Measurements from ENCODE around the gene NEDD4. TPM values are rescaled to one million over a fixed set of nuclear protein-coding genes. Genes with fewer than 3 reads are reported as not detected.

Gene NEDD4
- polyA plus RNA-seq, 2 of the 4 experiments (the other 2 are of a cell fraction): 56.4 to 78.8 TPM

DNA sequence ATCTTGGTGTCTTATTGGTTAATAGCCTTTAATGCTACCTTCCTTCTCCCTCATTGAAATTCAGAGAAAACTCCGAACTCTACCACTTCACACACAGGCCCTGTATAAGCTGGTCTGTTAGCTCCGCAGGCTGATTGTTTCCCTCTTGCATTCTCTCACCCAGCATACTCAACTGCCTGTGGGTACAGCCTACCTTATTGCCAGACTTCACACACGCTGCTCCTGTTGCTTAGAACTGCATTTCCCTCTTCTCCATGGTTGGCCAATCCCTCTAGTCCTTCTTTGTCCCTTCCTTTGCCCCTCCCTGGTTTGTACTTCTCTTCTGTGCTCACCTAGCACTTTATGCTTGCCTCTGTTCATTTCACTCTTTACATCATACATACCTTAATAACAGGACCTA is 157.5 kb downstream of the NEDD4 start:
- DNase-seq (ENCODE audit: low read depth in 1 of 2, low spot score in 1 of 2): no peak
- TF ChIP-seq GATA3 (IDR thresholded peaks at IDR 0.05; ENCODE audit: borderline replicate concordance) (no peak), RNF2 (IDR thresholded peaks at IDR 0.05; ENCODE audit: borderline replicate concordance, low read depth) (no peak), CBX2 (IDR thresholded peaks at IDR 0.05; ENCODE audit: borderline replicate concordance, low read depth) (no peak), EHMT2 (IDR thresholded peaks at IDR 0.05; ENCODE audit: low read depth) (no peak), FOXS1 (CRISPR knock-in tag; IDR thresholded peaks at IDR 0.05) (no peak), CHD4 (IDR thresholded peaks at IDR 0.05; ENCODE audit: borderline replicate concordance) (no peak), MAFK (IDR thresholded peaks at IDR 0.05; ENCODE audit: partially characterized antibody) (no peak)
- TF ChIP-seq, protein P1, sequence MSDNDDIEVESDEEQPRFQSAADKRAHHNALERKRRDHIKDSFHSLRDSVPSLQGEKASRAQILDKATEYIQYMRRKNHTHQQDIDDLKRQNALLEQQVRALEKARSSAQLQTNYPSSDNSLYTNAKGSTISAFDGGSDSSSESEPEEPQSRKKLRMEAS (IDR thresholded peaks at IDR 0.05): no peak
- TF ChIP-seq, protein P2, sequence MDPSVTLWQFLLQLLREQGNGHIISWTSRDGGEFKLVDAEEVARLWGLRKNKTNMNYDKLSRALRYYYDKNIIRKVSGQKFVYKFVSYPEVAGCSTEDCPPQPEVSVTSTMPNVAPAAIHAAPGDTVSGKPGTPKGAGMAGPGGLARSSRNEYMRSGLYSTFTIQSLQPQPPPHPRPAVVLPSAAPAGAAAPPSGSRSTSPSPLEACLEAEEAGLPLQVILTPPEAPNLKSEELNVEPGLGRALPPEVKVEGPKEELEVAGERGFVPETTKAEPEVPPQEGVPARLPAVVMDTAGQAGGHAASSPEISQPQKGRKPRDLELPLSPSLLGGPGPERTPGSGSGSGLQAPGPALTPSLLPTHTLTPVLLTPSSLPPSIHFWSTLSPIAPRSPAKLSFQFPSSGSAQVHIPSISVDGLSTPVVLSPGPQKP (IDR thresholded peaks at IDR 0.05; ENCODE audit: low read depth, low read length): no peak
- TF ChIP-seq, protein P3, sequence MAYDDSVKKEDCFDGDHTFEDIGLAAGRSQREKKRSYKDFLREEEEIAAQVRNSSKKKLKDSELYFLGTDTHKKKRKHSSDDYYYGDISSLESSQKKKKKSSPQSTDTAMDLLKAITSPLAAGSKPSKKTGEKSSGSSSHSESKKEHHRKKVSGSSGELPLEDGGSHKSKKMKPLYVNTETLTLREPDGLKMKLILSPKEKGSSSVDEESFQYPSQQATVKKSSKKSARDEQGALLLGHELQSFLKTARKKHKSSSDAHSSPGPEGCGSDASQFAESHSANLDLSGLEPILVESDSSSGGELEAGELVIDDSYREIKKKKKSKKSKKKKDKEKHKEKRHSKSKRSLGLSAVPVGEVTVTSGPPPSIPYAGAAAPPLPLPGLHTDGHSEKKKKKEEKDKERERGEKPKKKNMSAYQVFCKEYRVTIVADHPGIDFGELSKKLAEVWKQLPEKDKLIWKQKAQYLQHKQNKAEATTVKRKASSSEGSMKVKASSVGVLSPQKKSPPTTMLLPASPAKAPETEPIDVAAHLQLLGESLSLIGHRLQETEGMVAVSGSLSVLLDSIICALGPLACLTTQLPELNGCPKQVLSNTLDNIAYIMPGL (CRISPR knock-in tag; IDR thresholded peaks at IDR 0.05; ENCODE audit: borderline replicate concordance): no peak
- ATAC-seq: 0 out of 6 replicates have a peak, but pooled peaks of 1 of the 2 experiments have one; percentile 15
- no peak overlapping the region for H3K27ac ChIP-seq
- H3K9me3 ChIP-seq: no peaks in the 10 kb centered on the region
- ChIA-PET CTCF (interaction anchor here (1.7 to 2.5 kb wide), 2 partner anchors 9 to 36 kb away, joined by 4 to 14 read pairs; no protein-coding TSS in a partner anchor), POLR2A (no interaction called here)
- H3K4me2 ChIP-seq: no peak overlapping the region
- FAIRE-seq: no peak
- H3K4me3 ChIP-seq: no peak overlapping the region
- H3K4me1 ChIP-seq: no peaks in the 10 kb centered on the region
- WGBS (ENCODE audit: missing lambda C conversion rate): 97% methylated on average over 3 of the region's 3 CpGs

DNA sequence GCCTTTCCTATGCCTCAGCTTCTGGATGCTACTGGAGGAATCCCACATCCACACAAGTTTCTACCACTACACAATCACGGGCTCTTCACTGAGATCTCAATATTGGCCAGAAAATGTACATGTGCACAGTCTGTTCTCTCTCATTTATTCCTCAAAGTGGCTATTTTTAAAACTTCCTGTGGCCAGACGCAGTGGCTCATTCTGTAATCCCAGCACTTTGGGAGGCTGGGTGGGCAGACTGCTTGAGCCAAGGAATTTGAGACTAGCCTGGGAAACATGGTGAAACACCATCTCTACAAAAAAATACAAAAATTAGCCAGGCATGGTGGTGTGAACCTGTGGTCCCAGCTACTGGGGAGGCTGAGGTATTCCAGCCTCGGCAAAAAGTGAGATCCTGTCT is 159.1 kb downstream of the NEDD4 start:
- ATAC-seq: no peak
- WGBS (ENCODE audit: missing lambda C conversion rate): 94% methylated on average over 3 of the region's 3 CpGs
- Histone ChIP-seq H3K4me1 (no peaks in the 10 kb centered on the region), H3K4me3 (no peak overlapping the region), H3K27ac (no peak overlapping the region), H3K9me3 (no peaks in the 10 kb centered on the region), H3K4me2 (no peak overlapping the region)
- no peak for FAIRE-seq
- no peak for DNase-seq (ENCODE audit: low read depth in 1 of 2, low spot score in 1 of 2)
- CTCF ChIA-PET: interaction anchor here (1.0 to 2.5 kb wide), 3 partner anchors 9 to 188 kb away, joined by 3 to 14 read pairs (median 3); no protein-coding TSS in a partner anchor
- TF ChIP-seq MAFK (IDR thresholded peaks at IDR 0.05; ENCODE audit: partially characterized antibody): no peak
- TF ChIP-seq SREBF2 (IDR thresholded peaks at IDR 0.05): no peak
- no peak for TF ChIP-seq RARB (CRISPR knock-in tag; IDR thresholded peaks at IDR 0.05)
- TF ChIP-seq, protein P4, sequence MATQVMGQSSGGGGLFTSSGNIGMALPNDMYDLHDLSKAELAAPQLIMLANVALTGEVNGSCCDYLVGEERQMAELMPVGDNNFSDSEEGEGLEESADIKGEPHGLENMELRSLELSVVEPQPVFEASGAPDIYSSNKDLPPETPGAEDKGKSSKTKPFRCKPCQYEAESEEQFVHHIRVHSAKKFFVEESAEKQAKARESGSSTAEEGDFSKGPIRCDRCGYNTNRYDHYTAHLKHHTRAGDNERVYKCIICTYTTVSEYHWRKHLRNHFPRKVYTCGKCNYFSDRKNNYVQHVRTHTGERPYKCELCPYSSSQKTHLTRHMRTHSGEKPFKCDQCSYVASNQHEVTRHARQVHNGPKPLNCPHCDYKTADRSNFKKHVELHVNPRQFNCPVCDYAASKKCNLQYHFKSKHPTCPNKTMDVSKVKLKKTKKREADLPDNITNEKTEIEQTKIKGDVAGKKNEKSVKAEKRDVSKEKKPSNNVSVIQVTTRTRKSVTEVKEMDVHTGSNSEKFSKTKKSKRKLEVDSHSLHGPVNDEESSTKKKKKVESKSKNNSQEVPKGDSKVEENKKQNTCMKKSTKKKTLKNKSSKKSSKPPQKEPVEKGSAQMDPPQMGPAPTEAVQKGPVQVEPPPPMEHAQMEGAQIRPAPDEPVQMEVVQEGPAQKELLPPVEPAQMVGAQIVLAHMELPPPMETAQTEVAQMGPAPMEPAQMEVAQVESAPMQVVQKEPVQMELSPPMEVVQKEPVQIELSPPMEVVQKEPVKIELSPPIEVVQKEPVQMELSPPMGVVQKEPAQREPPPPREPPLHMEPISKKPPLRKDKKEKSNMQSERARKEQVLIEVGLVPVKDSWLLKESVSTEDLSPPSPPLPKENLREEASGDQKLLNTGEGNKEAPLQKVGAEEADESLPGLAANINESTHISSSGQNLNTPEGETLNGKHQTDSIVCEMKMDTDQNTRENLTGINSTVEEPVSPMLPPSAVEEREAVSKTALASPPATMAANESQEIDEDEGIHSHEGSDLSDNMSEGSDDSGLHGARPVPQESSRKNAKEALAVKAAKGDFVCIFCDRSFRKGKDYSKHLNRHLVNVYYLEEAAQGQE (IDR thresholded peaks at IDR 0.05): no peak
- no peak for TF ChIP-seq EP300 (IDR thresholded peaks at IDR 0.05)
- TF ChIP-seq TFCP2L1 (CRISPR knock-in tag; IDR thresholded peaks at IDR 0.05): no peak
- TF ChIP-seq CBX2 (IDR thresholded peaks at IDR 0.05; ENCODE audit: borderline replicate concordance, low read depth): no peak
- no peak for TF ChIP-seq RAD21 (conservative IDR thresholded peaks at IDR 0.05 in 1 of 2, IDR thresholded peaks at IDR 0.05 in 1 of 2)
- TF ChIP-seq HEYL (CRISPR knock-in tag; IDR thresholded peaks at IDR 0.05): no peak
- TF ChIP-seq SMC3 (IDR thresholded peaks at IDR 0.05): no peak
- TF ChIP-seq, protein P5, sequence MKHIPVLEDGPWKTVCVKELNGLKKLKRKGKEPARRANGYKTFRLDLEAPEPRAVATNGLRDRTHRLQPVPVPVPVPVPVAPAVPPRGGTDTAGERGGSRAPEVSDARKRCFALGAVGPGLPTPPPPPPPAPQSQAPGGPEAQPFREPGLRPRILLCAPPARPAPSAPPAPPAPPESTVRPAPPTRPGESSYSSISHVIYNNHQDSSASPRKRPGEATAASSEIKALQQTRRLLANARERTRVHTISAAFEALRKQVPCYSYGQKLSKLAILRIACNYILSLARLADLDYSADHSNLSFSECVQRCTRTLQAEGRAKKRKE (CRISPR knock-in tag; IDR thresholded peaks at IDR 0.05; ENCODE audit: low read depth): no peak
- no peak for TF ChIP-seq GATA3 (IDR thresholded peaks at IDR 0.05; ENCODE audit: borderline replicate concordance)
- no peak for TF ChIP-seq ZNF302 (CRISPR knock-in tag; IDR thresholded peaks at IDR 0.05)
- TF ChIP-seq RCOR1 (IDR thresholded peaks at IDR 0.05; ENCODE audit: low read depth, low read length): no peak
- TF ChIP-seq, protein P6, sequence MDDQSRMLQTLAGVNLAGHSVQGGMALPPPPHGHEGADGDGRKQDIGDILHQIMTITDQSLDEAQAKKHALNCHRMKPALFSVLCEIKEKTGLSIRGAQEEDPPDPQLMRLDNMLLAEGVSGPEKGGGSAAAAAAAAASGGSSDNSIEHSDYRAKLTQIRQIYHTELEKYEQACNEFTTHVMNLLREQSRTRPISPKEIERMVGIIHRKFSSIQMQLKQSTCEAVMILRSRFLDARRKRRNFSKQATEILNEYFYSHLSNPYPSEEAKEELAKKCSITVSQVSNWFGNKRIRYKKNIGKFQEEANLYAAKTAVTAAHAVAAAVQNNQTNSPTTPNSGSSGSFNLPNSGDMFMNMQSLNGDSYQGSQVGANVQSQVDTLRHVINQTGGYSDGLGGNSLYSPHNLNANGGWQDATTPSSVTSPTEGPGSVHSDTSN (IDR thresholded peaks at IDR 0.05): no peak
- no peak for TF ChIP-seq POLR2AphosphoS2 (conservative IDR thresholded peaks at IDR 0.05; ENCODE audit: low read length)
- TF ChIP-seq NR3C1 (IDR thresholded peaks at IDR 0.05): no peak
- POLR2A ChIA-PET: no interaction called here

Data from A549 (cell line).